Measurements from ENCODE around the gene RMI2.

RMI2 gene

DNA sequence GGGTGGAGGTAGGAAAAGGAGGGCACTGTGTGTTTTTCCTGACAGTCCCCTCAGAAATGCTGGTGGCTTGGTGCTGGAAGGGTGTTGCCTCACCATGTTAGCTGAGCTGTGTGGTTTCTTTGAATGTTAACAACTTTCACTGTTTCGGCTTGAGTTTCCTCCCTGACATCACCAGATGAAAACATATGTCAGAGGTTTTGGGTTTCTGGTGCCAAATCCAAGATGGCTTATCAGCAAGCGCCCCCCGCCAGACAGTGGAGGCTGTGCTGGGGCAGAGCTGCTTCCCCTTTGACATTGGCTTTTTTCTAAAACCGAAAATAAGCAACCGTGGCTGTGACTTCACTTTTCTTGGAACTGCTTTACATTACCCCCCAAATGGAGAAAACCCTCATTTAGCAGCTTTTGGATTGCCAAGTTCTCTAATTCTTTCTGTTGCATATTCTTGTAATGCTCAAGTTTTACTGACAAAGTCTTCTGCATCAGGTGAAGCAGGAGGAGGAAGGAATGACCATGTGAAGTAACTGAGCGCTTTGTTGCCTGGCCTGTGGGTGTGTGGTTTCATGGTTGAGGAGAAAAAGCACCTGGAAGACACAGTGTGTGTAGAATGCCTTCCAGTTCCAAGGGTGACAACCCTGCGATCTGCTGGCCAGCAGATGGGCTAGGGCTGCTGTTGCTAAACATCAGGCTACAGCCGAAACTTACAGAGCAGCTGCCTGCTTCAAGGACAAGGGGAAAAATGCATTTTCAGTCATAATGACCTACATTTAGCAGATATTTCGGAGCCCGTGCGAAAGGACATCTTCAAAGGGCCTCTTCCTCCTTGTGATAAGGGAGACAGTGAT, 9.7 kb downstream of the RMI2 start:
- no peaks in the 10 kb centered on the region for H3K27me3 ChIP-seq (replicated peaks; ENCODE audit: control insufficient read depth, insufficient read depth, low read length, poor library complexity, severe bottlenecking)
- H3K36me3 ChIP-seq (ENCODE audit: control insufficient read depth, insufficient read depth, low read length): no peaks in the 10 kb centered on the region
- peak; percentile 36 to 56 (median 40) for DNase-seq
- H3K4me3 ChIP-seq (ENCODE audit: insufficient read depth, low read depth, low read length, poor library complexity, severe bottlenecking): peak overlapping the region; percentile 41
- H3K27ac ChIP-seq (ENCODE audit: insufficient read depth, low read length, poor library complexity, severe bottlenecking): peak overlapping the region; percentile 19
- no peaks in the 10 kb centered on the region for H3K9me3 ChIP-seq (ENCODE audit: control insufficient read depth, low read length)
- peaks cover 22% of the 10 kb centered on the region for H3K4me1 ChIP-seq (ENCODE audit: control insufficient read depth, insufficient read depth, low read length, poor library complexity, severe bottlenecking)

DNA sequence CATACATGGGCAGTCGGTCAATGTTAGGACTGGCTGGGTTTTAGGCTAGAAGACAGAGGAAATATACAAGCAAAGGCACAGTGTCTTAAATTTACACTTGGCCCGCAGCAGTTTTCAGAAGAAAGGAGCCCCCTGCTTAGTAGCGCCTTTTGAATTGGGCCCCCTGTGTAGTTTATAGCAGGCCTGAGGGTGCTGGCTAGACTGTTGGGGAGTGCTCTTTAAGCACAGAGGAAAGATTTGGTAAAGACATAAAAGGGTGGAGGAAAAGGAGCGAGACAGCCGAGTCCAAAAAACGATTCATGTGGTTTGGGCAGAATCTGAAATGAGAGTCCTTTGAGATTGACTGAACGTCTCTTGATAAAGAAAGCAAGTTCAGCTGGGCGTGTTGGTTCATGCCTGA, 10.6 kb downstream of the RMI2 start:
- DNase-seq: no peak
- H3K27me3 ChIP-seq (replicated peaks; ENCODE audit: control insufficient read depth, insufficient read depth, low read length, poor library complexity, severe bottlenecking): no peaks in the 10 kb centered on the region
- peaks cover 22% of the 10 kb centered on the region for H3K4me1 ChIP-seq (ENCODE audit: control insufficient read depth, insufficient read depth, low read length, poor library complexity, severe bottlenecking)
- no peak overlapping the region for H3K4me3 ChIP-seq (ENCODE audit: insufficient read depth, low read depth, low read length, poor library complexity, severe bottlenecking)
- H3K9me3 ChIP-seq (ENCODE audit: control insufficient read depth, low read length): no peaks in the 10 kb centered on the region
- no peaks in the 10 kb centered on the region for H3K36me3 ChIP-seq (ENCODE audit: control insufficient read depth, insufficient read depth, low read length)
- no peak overlapping the region for H3K27ac ChIP-seq (ENCODE audit: insufficient read depth, low read length, poor library complexity, severe bottlenecking)

DNA sequence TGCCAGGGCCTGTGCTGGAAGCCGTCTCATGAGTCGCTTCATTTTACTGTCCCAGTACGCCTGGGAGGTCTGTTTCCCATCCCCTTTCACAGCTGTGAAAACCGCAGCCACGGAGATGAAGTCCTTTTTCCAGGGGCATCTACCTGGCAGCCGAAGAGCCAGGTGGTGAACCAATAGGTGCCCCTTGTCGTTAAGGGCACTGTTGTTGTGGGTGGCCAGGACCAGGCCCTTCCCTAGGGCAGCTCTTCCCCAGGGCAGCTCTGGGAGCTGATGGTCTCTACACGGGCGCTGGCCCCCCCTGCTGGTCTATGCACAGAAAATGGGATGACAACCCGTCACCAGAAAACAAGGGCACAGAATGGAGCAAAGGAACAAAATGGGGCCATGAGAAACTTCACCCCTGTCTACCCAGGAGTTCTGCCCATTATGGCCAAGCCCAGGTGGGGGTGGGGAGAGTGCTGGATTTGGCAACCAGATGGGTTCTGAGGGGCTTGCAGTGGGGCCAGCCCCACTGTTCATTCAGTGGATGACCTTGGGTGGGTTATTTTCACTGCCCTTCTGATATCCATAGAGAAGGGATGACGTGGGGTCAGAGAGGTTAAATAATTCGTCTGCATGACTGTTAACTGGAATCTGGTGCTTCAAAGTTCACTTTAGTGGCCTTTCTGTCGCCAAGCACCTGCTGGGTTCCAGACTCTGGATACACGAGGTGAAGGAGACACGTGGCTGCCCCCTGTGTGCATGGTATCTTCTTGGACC, 11.5 kb downstream of the RMI2 start:
- H3K4me1 ChIP-seq (ENCODE audit: control insufficient read depth, insufficient read depth, low read length, poor library complexity, severe bottlenecking): peaks cover 29% of the 10 kb centered on the region
- no peaks in the 10 kb centered on the region for H3K27me3 ChIP-seq (replicated peaks; ENCODE audit: control insufficient read depth, insufficient read depth, low read length, poor library complexity, severe bottlenecking)
- H3K9me3 ChIP-seq (ENCODE audit: control insufficient read depth, low read length): no peaks in the 10 kb centered on the region
- no peak overlapping the region for H3K27ac ChIP-seq (ENCODE audit: insufficient read depth, low read length, poor library complexity, severe bottlenecking)
- no peaks in the 10 kb centered on the region for H3K36me3 ChIP-seq (ENCODE audit: control insufficient read depth, insufficient read depth, low read length)
- H3K4me3 ChIP-seq (ENCODE audit: insufficient read depth, low read depth, low read length, poor library complexity, severe bottlenecking): no peak overlapping the region
- DNase-seq: peak; percentile 15 to 39 (median 21)

DNA sequence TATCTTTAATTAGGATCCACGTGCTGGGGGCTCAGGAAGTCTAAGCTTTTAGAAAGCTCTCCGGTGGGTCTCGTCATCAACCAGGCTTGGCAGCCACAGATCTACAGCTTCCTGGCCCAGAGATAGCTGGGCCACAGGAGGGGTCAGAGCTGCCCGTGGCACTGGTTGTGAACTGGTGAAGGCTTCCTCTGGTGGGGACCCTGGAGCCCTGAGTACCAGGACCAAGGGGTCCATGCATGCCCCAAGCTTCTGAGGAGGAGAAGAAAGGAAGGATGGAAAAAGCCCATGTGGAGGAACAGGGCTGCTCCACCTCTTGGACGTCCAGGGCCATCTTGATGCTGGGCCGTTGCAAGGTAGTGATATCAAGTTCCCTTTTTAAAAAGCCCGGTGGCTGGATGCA, 13.3 kb downstream of the RMI2 start:
- H3K4me3 ChIP-seq (ENCODE audit: insufficient read depth, low read depth, low read length, poor library complexity, severe bottlenecking): no peak overlapping the region
- DNase-seq: no peak
- no peaks in the 10 kb centered on the region for H3K36me3 ChIP-seq (ENCODE audit: control insufficient read depth, insufficient read depth, low read length)
- peaks cover 44% of the 10 kb centered on the region for H3K4me1 ChIP-seq (ENCODE audit: control insufficient read depth, insufficient read depth, low read length, poor library complexity, severe bottlenecking)
- no peak overlapping the region for H3K27ac ChIP-seq (ENCODE audit: insufficient read depth, low read length, poor library complexity, severe bottlenecking)
- no peaks in the 10 kb centered on the region for H3K27me3 ChIP-seq (replicated peaks; ENCODE audit: control insufficient read depth, insufficient read depth, low read length, poor library complexity, severe bottlenecking)
- H3K9me3 ChIP-seq (ENCODE audit: control insufficient read depth, low read length): no peaks in the 10 kb centered on the region

DNA sequence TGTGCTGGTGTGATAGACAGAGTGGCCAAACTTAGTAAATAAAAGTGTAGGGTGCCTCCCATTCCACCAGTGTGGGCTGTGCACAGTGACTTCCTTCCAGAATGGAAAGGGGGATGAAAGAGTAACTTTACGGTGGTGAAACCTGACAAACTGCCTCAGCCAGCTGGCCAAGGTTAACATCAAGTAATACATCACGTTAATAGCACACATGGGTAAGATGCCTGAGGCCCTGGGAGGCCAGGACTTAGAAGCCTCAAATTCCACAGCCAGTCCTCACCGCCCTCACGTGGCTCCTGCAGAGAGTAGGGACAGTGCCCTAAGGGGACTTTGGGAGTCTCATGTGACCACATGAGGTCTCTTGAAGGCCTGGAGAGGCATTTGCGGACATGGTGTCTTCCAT, 14.1 kb downstream of the RMI2 start:
- H3K9me3 ChIP-seq (ENCODE audit: control insufficient read depth, low read length): no peaks in the 10 kb centered on the region
- no peak for DNase-seq
- H3K4me1 ChIP-seq (ENCODE audit: control insufficient read depth, insufficient read depth, low read length, poor library complexity, severe bottlenecking): peaks cover 38% of the 10 kb centered on the region
- no peak overlapping the region for H3K4me3 ChIP-seq (ENCODE audit: insufficient read depth, low read depth, low read length, poor library complexity, severe bottlenecking)
- H3K36me3 ChIP-seq (ENCODE audit: control insufficient read depth, insufficient read depth, low read length): no peaks in the 10 kb centered on the region
- no peak overlapping the region for H3K27ac ChIP-seq (ENCODE audit: insufficient read depth, low read length, poor library complexity, severe bottlenecking)
- H3K27me3 ChIP-seq (replicated peaks; ENCODE audit: control insufficient read depth, insufficient read depth, low read length, poor library complexity, severe bottlenecking): no peaks in the 10 kb centered on the region

DNA sequence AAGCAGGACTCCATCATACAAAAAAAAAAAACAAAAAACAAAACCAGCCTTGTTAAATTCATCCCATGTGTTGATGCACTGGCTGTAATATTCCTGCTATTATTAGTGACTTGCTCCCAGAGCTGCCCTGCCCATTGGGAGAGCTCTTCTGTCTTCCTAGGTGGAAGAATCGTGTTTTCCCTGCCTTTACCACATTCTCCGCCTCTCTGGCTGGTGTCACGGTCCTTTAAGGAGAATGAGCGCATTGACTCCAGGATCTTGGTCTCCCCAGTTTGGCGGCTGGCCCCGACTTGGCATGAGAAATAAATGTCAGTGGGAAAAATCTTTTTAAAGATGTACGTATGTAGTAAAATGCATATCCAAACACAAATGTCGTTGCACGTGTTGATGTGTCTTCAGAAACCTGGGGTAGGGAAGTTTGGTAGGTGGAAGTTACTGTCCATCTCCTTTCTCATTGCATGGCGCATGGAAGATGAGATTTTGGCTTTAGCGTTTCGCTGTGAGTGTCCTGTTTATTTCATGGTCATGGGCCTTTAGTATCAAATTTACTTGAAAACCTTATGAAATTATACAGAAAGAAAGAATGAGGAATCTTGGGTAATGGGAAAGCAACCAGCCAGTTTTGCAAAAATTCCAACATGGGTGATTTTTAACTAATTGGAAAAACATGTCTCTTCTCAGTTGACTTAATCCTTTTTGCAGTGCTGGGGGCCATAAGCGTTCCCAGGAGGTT, 15.5 kb downstream of the RMI2 start:
- Histone ChIP-seq H3K4me3 (ENCODE audit: insufficient read depth, low read depth, low read length, poor library complexity, severe bottlenecking) (no peak overlapping the region), H3K27ac (ENCODE audit: insufficient read depth, low read length, poor library complexity, severe bottlenecking) (no peak overlapping the region), H3K4me1 (ENCODE audit: control insufficient read depth, insufficient read depth, low read length, poor library complexity, severe bottlenecking) (peaks cover 25% of the 10 kb centered on the region), H3K9me3 (ENCODE audit: control insufficient read depth, low read length) (no peaks in the 10 kb centered on the region), H3K27me3 (replicated peaks; ENCODE audit: control insufficient read depth, insufficient read depth, low read length, poor library complexity, severe bottlenecking) (no peaks in the 10 kb centered on the region), H3K36me3 (ENCODE audit: control insufficient read depth, insufficient read depth, low read length) (no peaks in the 10 kb centered on the region)
- DNase-seq: no peak

DNA sequence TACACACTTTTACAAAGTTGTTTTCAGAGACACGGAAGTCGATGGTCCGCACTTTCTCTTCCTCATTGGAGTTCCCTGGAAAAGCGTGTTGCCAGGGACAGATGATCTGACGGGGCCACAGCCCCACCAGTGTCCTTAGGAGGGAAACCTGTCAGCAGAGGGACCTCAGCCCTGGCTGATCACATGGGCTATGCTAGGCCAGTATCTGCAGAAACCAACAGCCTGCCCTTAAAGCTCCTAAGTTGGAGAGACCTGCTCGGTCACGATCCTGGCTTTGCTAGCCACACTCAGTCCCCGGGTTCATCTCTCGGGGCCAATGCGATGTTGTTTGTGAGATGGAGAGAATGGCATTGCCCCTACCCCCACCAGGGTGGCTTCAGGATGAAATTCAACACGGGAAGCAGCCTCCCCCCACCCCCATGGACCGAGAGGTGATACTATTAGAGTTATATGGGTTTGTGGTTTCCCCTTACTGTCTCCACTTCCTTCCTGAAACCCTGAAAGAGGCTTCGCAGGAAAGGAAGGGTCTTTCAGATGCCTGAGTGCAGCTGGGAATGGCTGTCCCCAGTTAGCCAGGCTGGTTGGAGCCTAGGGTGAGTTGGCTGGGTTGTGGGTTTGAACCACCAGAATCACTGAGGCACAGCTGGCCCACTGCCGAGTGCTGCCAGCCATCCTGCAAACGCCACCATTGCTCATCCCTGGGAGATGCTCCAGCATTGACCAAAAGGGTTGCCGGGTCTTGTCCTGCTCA, 16.6 kb downstream of the RMI2 start:
- Histone ChIP-seq H3K27ac (ENCODE audit: insufficient read depth, low read length, poor library complexity, severe bottlenecking) (no peak overlapping the region), H3K36me3 (ENCODE audit: control insufficient read depth, insufficient read depth, low read length) (no peaks in the 10 kb centered on the region), H3K4me1 (ENCODE audit: control insufficient read depth, insufficient read depth, low read length, poor library complexity, severe bottlenecking) (peaks cover 22% of the 10 kb centered on the region), H3K4me3 (ENCODE audit: insufficient read depth, low read depth, low read length, poor library complexity, severe bottlenecking) (peak overlapping the region; percentile 35), H3K9me3 (ENCODE audit: control insufficient read depth, low read length) (no peaks in the 10 kb centered on the region), H3K27me3 (replicated peaks; ENCODE audit: control insufficient read depth, insufficient read depth, low read length, poor library complexity, severe bottlenecking) (no peaks in the 10 kb centered on the region)
- DNase-seq: peak in 2 of 3 donors; percentile 8 to 12

DNA sequence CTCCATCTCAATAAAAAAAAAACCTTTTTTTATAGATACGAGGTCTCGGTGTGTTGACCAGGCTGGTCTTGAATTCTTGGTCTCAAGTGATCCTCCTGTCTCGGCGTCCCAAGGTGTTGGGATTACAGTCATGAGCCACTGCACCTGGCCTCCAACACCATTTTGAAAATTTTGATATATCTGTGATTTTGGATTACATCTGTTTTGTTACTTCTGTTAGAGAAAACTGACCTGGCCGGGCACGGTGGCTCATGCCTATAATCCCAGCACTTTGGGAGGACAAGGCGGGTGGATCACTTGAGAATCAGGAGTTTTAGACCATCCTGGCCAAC, 18.6 kb downstream of the RMI2 start:
- H3K4me3 ChIP-seq (ENCODE audit: insufficient read depth, low read depth, low read length, poor library complexity, severe bottlenecking): no peak overlapping the region
- no peaks in the 10 kb centered on the region for H3K9me3 ChIP-seq (ENCODE audit: control insufficient read depth, low read length)
- no peak for DNase-seq
- H3K4me1 ChIP-seq (ENCODE audit: control insufficient read depth, insufficient read depth, low read length, poor library complexity, severe bottlenecking): peaks cover 22% of the 10 kb centered on the region
- no peaks in the 10 kb centered on the region for H3K27me3 ChIP-seq (replicated peaks; ENCODE audit: control insufficient read depth, insufficient read depth, low read length, poor library complexity, severe bottlenecking)
- H3K36me3 ChIP-seq (ENCODE audit: control insufficient read depth, insufficient read depth, low read length): no peaks in the 10 kb centered on the region
- no peak overlapping the region for H3K27ac ChIP-seq (ENCODE audit: insufficient read depth, low read length, poor library complexity, severe bottlenecking)

DNA sequence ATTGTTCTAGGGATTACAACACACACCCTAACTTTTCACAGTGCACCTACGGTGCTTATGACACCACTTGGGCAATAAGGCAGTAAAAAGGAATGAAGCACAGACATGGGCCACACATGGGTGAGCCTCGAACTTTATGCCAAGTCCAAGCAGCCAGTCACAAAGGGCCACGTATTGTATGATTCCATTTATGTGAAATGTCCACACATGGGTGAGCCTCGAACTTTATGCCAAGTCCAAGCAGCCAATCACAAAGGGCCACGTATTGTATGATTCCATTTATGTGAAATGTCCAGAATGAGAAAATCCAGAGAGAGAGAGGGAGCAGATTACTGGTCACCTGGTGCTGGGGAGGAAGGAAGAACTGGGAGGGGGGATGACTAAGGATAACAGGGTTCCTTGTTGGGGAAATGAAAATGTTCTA, 22.2 kb downstream of the RMI2 start:
- Histone ChIP-seq H3K36me3 (ENCODE audit: control insufficient read depth, insufficient read depth, low read length) (no peaks in the 10 kb centered on the region), H3K4me3 (ENCODE audit: insufficient read depth, low read depth, low read length, poor library complexity, severe bottlenecking) (no peak overlapping the region), H3K9me3 (ENCODE audit: control insufficient read depth, low read length) (no peaks in the 10 kb centered on the region), H3K27me3 (replicated peaks; ENCODE audit: control insufficient read depth, insufficient read depth, low read length, poor library complexity, severe bottlenecking) (no peaks in the 10 kb centered on the region), H3K27ac (ENCODE audit: insufficient read depth, low read length, poor library complexity, severe bottlenecking) (no peak overlapping the region), H3K4me1 (ENCODE audit: control insufficient read depth, insufficient read depth, low read length, poor library complexity, severe bottlenecking) (peaks cover 8% of the 10 kb centered on the region)
- no peak for DNase-seq
